Activated T-helper 17 cell treated with anti-CD3 and anti-CD28 coated beads, Interleukin-2, amount 50 U/mL, for 72 hours (primary cell): ENCODE measurements around the gene CLBA1. TPM values are rescaled to one million over a fixed set of nuclear protein-coding genes. Genes with fewer than 3 reads are reported as not detected.
"Not testable (repeated sequence)": the region's sequence is repeated elsewhere in the genome, so short reads cannot be mapped to it uniquely, and the experiment has no call there.

Experiments used
- ATAC-seq: fragments of 150-1000 bp; cut with Tn5 transposase; replicated peaks from 2 replicates; pipeline ENCODE4 v1.10.0; 2021; ENCODE audit warnings: mild to moderate bottlenecking, moderate library complexity
- H3K27ac Mint-ChIP-seq: one replicate; pipeline ENCODE4 v1.8.0; 2022; ENCODE audit warnings: mixed read lengths
- H3K27me3 Mint-ChIP-seq: one replicate; pipeline ENCODE4 v1.8.0; 2022; ENCODE audit warnings: mixed read lengths
- H3K36me3 Mint-ChIP-seq: one replicate; pipeline ENCODE4 v1.8.0; 2022; ENCODE audit warnings: low read depth, mild to moderate bottlenecking, mixed read lengths
- H3K4me1 Mint-ChIP-seq: one replicate; pipeline ENCODE4 v1.8.0; 2022; ENCODE audit warnings: mixed read lengths
- H3K4me3 Mint-ChIP-seq: one replicate; pipeline ENCODE4 v1.8.0; 2022; ENCODE audit warnings: mild to moderate bottlenecking, mixed read lengths
- H3K9me3 Mint-ChIP-seq: one replicate; pipeline ENCODE4 v1.8.0; 2022; ENCODE audit warnings: mixed read lengths
- total RNA-seq, 2 donors: library from RNA; stranded (reverse); gene quantifications; one replicate each; pipeline ENCODE4 v1.2.3, GENCODE V29; 2022

Gene CLBA1
- total RNA-seq, 2 donors from 2014 or later: 0.54 to 0.85 TPM

DNA sequence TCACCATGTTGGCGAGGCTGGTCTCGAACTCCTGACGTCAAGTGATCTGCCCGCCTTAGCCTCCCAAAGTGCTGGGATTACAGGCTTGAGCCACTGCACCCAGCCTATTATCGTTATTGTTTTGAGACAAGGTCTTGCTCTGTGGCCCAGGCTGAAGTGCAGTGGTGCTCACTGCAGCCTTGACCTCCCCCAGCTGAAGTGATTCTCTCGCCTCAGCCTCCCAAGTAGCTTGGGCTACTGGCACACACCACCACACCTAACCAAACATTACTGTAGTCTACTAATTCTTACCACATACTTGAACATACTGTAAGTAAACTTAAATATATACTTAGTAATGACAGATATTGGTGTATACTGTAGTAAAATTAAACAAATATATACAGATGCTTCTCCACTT lies 39.8 kb downstream of the CLBA1 start:
- Mint-ChIP-seq H3K9me3 (no peaks in the 10 kb centered on the region), H3K4me1 (peaks cover 31% of the 10 kb centered on the region), H3K4me3 (peak overlapping the region; percentile 77), H3K36me3 (peaks cover 14% of the 10 kb centered on the region), H3K27me3 (no peaks in the 10 kb centered on the region), H3K27ac (peak overlapping the region; percentile 90)
- ATAC-seq: no peak

GRCh38 chr14:105026033-105026785 lies 40.6 kb downstream of the CLBA1 start:
- Mint-ChIP-seq H3K4me3 (peak overlapping the region; percentile 77), H3K4me1 (peaks cover 31% of the 10 kb centered on the region), H3K27ac (peak overlapping the region; percentile 90), H3K27me3 (no peaks in the 10 kb centered on the region), H3K9me3 (no peaks in the 10 kb centered on the region), H3K36me3 (peaks cover 14% of the 10 kb centered on the region)
- peak; percentile 68 for ATAC-seq

GRCh38 chr14:105026802-105027563 lies 41.4 kb downstream of the CLBA1 start:
- no peak for ATAC-seq
- Mint-ChIP-seq H3K4me1 (peaks cover 26% of the 10 kb centered on the region), H3K27me3 (no peaks in the 10 kb centered on the region), H3K27ac (peak overlapping the region; percentile 90), H3K9me3 (no peaks in the 10 kb centered on the region), H3K4me3 (peak overlapping the region; percentile 77), H3K36me3 (peaks cover 8% of the 10 kb centered on the region)

DNA sequence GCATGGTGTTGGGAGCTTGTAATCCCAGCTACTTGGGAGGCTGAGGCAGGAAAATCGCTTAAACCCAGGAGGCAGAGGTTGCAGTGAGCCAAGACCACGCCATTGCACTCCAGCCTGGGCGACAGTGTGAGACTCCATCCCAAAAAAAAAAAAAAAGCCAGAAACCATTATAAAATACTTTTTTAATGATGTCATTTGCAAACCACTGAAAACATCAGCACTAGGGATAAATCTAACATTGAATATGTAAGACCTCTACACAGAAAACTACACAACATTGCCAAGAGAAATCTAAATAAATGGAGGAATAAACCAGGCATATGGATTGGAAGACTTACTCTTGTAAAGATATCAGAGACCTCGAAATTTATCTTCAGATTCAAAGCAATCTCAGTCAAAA lies 42.1 kb downstream of the CLBA1 start:
- H3K27me3 Mint-ChIP-seq, H3K9me3 Mint-ChIP-seq, ATAC-seq, H3K27ac Mint-ChIP-seq, H3K4me3 Mint-ChIP-seq, H3K36me3 Mint-ChIP-seq: not testable (repeated sequence)
- H3K4me1 Mint-ChIP-seq: peaks cover 23% of the 10 kb centered on the region

DNA sequence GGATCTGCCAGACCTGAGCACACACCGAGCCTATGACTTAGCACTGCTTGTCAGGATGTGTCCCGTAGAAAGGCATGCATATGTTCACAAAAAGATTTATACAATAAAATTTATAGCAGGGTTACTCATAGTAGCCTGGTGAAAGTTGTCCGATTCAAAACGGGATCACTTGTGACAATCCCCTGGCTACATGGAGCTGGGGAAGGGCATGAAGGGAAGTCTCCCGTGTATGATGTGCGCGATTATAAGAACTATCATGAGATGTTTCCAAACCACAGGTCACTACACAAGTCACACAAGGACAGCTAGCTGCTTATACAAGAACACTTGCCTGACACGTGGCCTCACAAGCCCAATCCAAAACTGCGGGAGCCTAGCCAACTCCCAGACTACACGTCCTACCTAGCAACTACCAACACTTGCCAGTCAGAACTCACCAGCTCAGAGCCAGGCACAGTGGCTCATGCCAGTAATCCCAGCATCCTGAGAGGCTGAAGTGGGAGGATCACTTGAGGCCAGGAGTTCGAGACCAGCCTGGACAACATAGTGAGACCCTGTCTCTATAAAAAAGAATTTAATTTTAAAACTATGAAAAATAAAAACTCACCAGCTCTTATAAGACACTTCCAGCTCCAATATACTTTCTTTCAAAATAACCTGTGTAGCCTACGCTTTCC lies 42.8 kb downstream of the CLBA1 start:
- Mint-ChIP-seq H3K4me1 (peaks cover 18% of the 10 kb centered on the region), H3K9me3 (no peaks in the 10 kb centered on the region), H3K27me3 (no peaks in the 10 kb centered on the region), H3K36me3 (peaks cover 8% of the 10 kb centered on the region), H3K4me3 (no peak overlapping the region), H3K27ac (no peak overlapping the region)
- no peak for ATAC-seq

- no peak for ATAC-seq
- H3K27ac Mint-ChIP-seq: no peak overlapping the region
- H3K4me1 Mint-ChIP-seq: peaks cover 17% of the 10 kb centered on the region
- peaks cover 4% of the 10 kb centered on the region for H3K9me3 Mint-ChIP-seq
- no peaks in the 10 kb centered on the region for H3K27me3 Mint-ChIP-seq
- no peak overlapping the region for H3K4me3 Mint-ChIP-seq
- H3K36me3 Mint-ChIP-seq: peaks cover 8% of the 10 kb centered on the region
Measured at GRCh38 chr14:105029402-105029801, 43.8 kb downstream of the CLBA1 start.

- peaks cover 17% of the 10 kb centered on the region for H3K4me1 Mint-ChIP-seq
- H3K9me3 Mint-ChIP-seq: peaks cover 4% of the 10 kb centered on the region
Measured at GRCh38 chr14:105030194-105030593, 44.6 kb downstream of the CLBA1 start.

GRCh38 chr14:105030836-105031396 lies 45.3 kb downstream of the CLBA1 start:
- no peak for ATAC-seq
- Mint-ChIP-seq H3K4me1 (peaks cover 11% of the 10 kb centered on the region), H3K27me3 (no peaks in the 10 kb centered on the region), H3K9me3 (peaks cover 4% of the 10 kb centered on the region), H3K4me3 (no peak overlapping the region), H3K36me3 (peaks cover 5% of the 10 kb centered on the region), H3K27ac (no peak overlapping the region)

More at GRCh38 chr14:105030194-105030593, 44.6 kb downstream of the CLBA1 start:
- no peak overlapping the region for H3K27ac Mint-ChIP-seq
- peaks cover 8% of the 10 kb centered on the region for H3K36me3 Mint-ChIP-seq
- H3K27me3 Mint-ChIP-seq: no peaks in the 10 kb centered on the region
- H3K4me3 Mint-ChIP-seq: no peak overlapping the region
- ATAC-seq: no peak

DNA sequence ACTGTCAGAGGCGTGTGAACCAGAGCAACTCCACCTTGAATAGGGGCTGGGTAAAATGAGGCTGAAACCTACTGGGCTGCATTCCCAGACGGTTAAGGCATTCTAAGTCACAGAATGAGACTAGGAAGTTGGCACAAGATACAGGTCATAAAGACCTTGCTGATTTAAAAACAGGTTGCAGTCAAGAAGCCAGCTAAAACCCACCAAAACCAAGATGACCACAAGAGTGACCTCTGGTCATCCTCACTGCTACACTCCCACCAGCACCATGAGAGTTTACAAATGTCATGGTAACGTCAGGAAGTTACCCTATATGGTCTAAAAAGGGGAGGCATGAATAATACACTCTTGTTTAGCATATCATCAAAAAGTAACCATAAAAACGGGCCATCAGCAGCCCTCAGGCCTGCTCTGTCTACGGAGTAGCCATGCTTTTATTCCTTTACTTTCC lies 46.9 kb downstream of the CLBA1 start:
- not testable (repeated sequence) for H3K4me1 Mint-ChIP-seq, H3K27ac Mint-ChIP-seq, ATAC-seq, H3K27me3 Mint-ChIP-seq, H3K9me3 Mint-ChIP-seq, H3K36me3 Mint-ChIP-seq
- peak overlapping the region; percentile 68 for H3K4me3 Mint-ChIP-seq

DNA sequence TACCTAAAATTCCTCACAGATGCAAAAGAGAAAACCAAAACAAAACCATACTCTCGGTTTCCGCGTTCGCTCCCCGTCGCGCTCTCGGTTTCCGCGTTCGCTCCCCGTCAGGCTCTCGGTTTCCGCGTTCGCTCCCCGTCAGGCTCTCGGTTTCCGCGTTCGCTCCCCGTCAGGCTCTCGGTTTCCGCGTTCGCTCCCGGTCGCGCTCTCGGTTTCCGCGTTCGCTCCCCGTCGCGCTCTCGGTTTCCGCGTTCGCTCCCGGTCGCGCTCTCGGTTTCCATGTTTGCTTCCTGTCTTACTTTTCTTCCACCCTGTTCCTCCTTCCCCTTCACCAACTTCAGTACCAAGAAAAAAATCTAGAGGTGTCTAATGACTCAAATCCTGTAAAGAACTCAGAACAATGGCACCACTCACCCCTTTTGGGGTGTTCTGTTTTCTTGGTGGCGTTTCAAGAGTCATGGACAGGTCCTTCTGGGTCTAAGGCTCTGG lies 47.9 kb downstream of the CLBA1 start:
- H3K27me3 Mint-ChIP-seq, H3K4me1 Mint-ChIP-seq, H3K27ac Mint-ChIP-seq, H3K36me3 Mint-ChIP-seq, H3K9me3 Mint-ChIP-seq: not testable (repeated sequence)
- ATAC-seq: peak; percentile 40
- peak overlapping the region; percentile 68 for H3K4me3 Mint-ChIP-seq

GRCh38 chr14:105034315-105035039 lies 48.9 kb downstream of the CLBA1 start:
- no peak for ATAC-seq
- peaks cover 6% of the 10 kb centered on the region for H3K4me1 Mint-ChIP-seq
- H3K9me3 Mint-ChIP-seq: peaks cover 4% of the 10 kb centered on the region
- no peak overlapping the region for H3K4me3 Mint-ChIP-seq
- H3K27ac Mint-ChIP-seq: no peak overlapping the region
- H3K36me3 Mint-ChIP-seq: no peaks in the 10 kb centered on the region
- no peaks in the 10 kb centered on the region for H3K27me3 Mint-ChIP-seq

DNA sequence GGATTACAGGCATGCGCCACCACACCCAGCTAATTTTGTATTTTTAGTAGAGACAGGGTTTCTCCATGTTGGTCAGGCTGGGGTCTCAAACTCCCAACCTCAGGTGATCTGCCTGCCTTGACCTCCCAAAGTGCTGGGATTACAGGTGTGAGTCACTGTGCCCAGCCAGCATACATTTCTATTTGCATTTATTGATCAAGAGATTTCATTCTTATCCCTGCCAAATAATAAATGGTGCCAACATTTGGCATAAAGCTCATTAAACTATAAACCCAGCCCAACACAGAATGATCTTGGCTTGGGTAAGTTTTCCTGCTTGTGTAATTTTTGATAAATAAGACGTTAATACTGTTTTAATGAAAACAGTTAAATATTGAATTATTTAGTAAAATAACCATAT lies 50.0 kb downstream of the CLBA1 start:
- not testable (repeated sequence) for H3K4me3 Mint-ChIP-seq, H3K4me1 Mint-ChIP-seq, H3K36me3 Mint-ChIP-seq, ATAC-seq, H3K9me3 Mint-ChIP-seq, H3K27ac Mint-ChIP-seq, H3K27me3 Mint-ChIP-seq

- Mint-ChIP-seq H3K27me3 (peaks cover 3% of the 10 kb centered on the region), H3K4me3 (no peak overlapping the region), H3K9me3 (no peaks in the 10 kb centered on the region), H3K4me1 (peaks cover 3% of the 10 kb centered on the region), H3K36me3 (no peaks in the 10 kb centered on the region), H3K27ac (no peak overlapping the region)
- ATAC-seq: no peak
Measured at GRCh38 chr14:105039458-105040205, 54.0 kb downstream of the CLBA1 start.
